HK-2 (cell line): ENCODE measurements around the gene SP100.
"Not testable (repeated sequence)": the region's sequence is repeated elsewhere in the genome, so short reads cannot be mapped to it uniquely, and the experiment has no call there.

Source experiments
- DNase-seq: peaks from one replicate; pipeline ENCODE4 v3.0.0-alpha.2; 2018; ENCODE audit not compliant: unreplicated experiment

Gene SP100

GRCh38 chr2:230416061-230416721 lies at the start of gene SP100:
Gene SP100, plus strand, starts transcription at chr2:230416201. Its CDS starts 96 bp downstream, at chr2:230416297.
- DNase-seq: peak; percentile 75

- DNase-seq: no peak
Measured at GRCh38 chr2:230382108-230382507, 33.9 kb upstream of the SP100 start.

- DNase-seq: no peak
Measured at GRCh38 chr2:230383453-230383852, 32.5 kb upstream of the SP100 start.

- DNase-seq: no peak
Measured at GRCh38 chr2:230384986-230385385, 31.0 kb upstream of the SP100 start.

- no peak for DNase-seq
Measured at GRCh38 chr2:230394301-230394700, 21.7 kb upstream of the SP100 start.

GRCh38 chr2:230398698-230399097 lies 17.3 kb upstream of the SP100 start:
- not testable (repeated sequence) for DNase-seq

GRCh38 chr2:230400041-230400440 lies 16.0 kb upstream of the SP100 start:
- no peak for DNase-seq

- DNase-seq: no peak
Measured at GRCh38 chr2:230400454-230400853, 15.5 kb upstream of the SP100 start.

- not testable (repeated sequence) for DNase-seq
Measured at GRCh38 chr2:230401026-230401425, 15.0 kb upstream of the SP100 start.

GRCh38 chr2:230403746-230404145 lies 12.3 kb upstream of the SP100 start:
- no peak for DNase-seq

GRCh38 chr2:230405824-230406223 lies 10.2 kb upstream of the SP100 start:
- no peak for DNase-seq

- DNase-seq: no peak
Measured at GRCh38 chr2:230408244-230408842, 7.7 kb upstream of the SP100 start.

- DNase-seq: not testable (repeated sequence)
Measured at GRCh38 chr2:230409316-230409715, 6.7 kb upstream of the SP100 start.

GRCh38 chr2:230410263-230410662 lies 5.7 kb upstream of the SP100 start:
- no peak for DNase-seq

GRCh38 chr2:230410861-230411569 lies 5.0 kb upstream of the SP100 start:
- DNase-seq: no peak

GRCh38 chr2:230411570-230412370 lies 4.2 kb upstream of the SP100 start:
- DNase-seq: peak; percentile 67

GRCh38 chr2:230412371-230412711 lies 3.7 kb upstream of the SP100 start:
- DNase-seq: no peak

- no peak for DNase-seq
Measured at GRCh38 chr2:230412846-230413245, 3.2 kb upstream of the SP100 start.

GRCh38 chr2:230413479-230413878 lies 2.5 kb upstream of the SP100 start:
- DNase-seq: no peak

- DNase-seq: no peak
Measured at GRCh38 chr2:230414302-230414701, 1.7 kb upstream of the SP100 start.

GRCh38 chr2:230417436-230417835 lies 1.4 kb downstream of the SP100 start:
- DNase-seq: no peak

GRCh38 chr2:230418341-230419016 lies 2.5 kb downstream of the SP100 start:
- DNase-seq: no peak
